Transverse colon (tissue), 4 donors: ENCODE measurements around the gene ANKRD44. TPM values are rescaled to one million over a fixed set of nuclear protein-coding genes. Genes with fewer than 3 reads are reported as not detected.
A peak's percentile ranks its signal among the peaks of the same experiment; 100 is the strongest.

Source experiments
- DNase-seq: peaks from one replicate; pipeline ENCODE4 v3.0.0-alpha.2; 2019
- H3K27ac ChIP-seq, 4 donors: fragments of 200-600 bp; sonication (generic); 2 replicates each; pipeline ENCODE4 v1.5.1; 2016 to 2018; ENCODE audit warnings: inconsistent platforms in 4 of 4
- H3K27me3 ChIP-seq: fragments of 200-600 bp; sonication (generic); 2 replicates; pipeline ENCODE4 v1.5.1; 2017; ENCODE audit warnings: inconsistent platforms
- H3K36me3 ChIP-seq, 4 donors: fragments of 200-600 bp; sonication (generic); 2 replicates each; pipeline ENCODE4 v1.5.1; 2017 to 2019; ENCODE audit warnings: inconsistent platforms in 4 of 4
- H3K4me1 ChIP-seq, 4 donors: fragments of 200-600 bp; sonication (generic); 2 replicates each; pipeline ENCODE4 v1.5.1; 2017 to 2020; ENCODE audit warnings: inconsistent platforms in 4 of 4
- H3K4me3 ChIP-seq, 4 donors: fragments of 200-600 bp; sonication (generic); 1 replicate in 1 of 4; 2 replicates in 3 of 4; pipeline versions ENCODE4 v1.5.1 to v1.6.1; 2017 to 2019; ENCODE audit warnings: inconsistent platforms in 4 of 4
- H3K9me3 ChIP-seq, 2 donors: fragments of 200-600 bp; sonication (generic); 2 replicates each; pipeline ENCODE4 v1.5.1; 2017 to 2019; ENCODE audit warnings: inconsistent platforms in 2 of 2
- CTCF ChIP-seq, 5 experiments: fragments of 200-600 bp in 3 of 5; fragments of 450-650 bp in 2 of 5; sonication (generic) in 3 of 5; IDR thresholded peaks; 1 replicate in 2 of 5; 2 replicates in 3 of 5; pipeline ENCODE4 v1.5.1; 2016 to 2017; ENCODE audit warnings: antibody characterized with exemption in 5 of 5, inconsistent platforms in 3 of 5, mild to moderate bottlenecking in 2 of 5, moderate library complexity in 1 of 5
- EP300 ChIP-seq: sonication (generic); formaldehyde crosslinking; IDR thresholded peaks from one replicate; pipeline ENCODE4 v1.6.1; 2017; ENCODE audit warnings: antibody characterized with exemption, low read depth
- POLR2A ChIP-seq: fragments of 450-650 bp; IDR thresholded peaks from one replicate; pipeline ENCODE4 v1.6.1; 2016; ENCODE audit warnings: antibody characterized with exemption, mild to moderate bottlenecking, moderate library complexity
- POLR2AphosphoS5 ChIP-seq, 3 donors: sonication (generic); formaldehyde crosslinking; IDR thresholded peaks; one replicate each; pipeline ENCODE4 v1.6.1; 2016; ENCODE audit warnings: antibody characterized with exemption in 3 of 3
- WGBS, 2 donors: methylation state at CpG; one replicate each; pipeline ENCODE4 v1.1.5; 2018; ENCODE audit warnings: low coverage in 1 of 2; 5-methylcytosine and 5-hydroxymethylcytosine counted together
- in situ Hi-C, 4 donors: fragments of 200-750 bp; cut with MboI; loops; one replicate each; pipeline versions ENCODE4 v1.15.0 to v1.15.1; 2017; ENCODE audit warnings: low sequenced_read_pairs in 3 of 4, low pct_ligation_motif_present in 1 of 4, low pct_unique_long_range_greater_than_20kb in 1 of 4
- intact Hi-C: fragments of 100-400 bp; cut with DNase I; formaldehyde crosslinking; loops from one replicate; pipeline ENCODE4 v1.15.1; 2023; ENCODE audit warnings: low total_unique reads
- total RNA-seq, 4 donors: library from RNA; depleted of rRNA; stranded (reverse); fragments of >200 nt; gene quantifications; one replicate each; pipeline ENCODE4 v1.1.0, GENCODE V29; 2016

Gene ANKRD44
- total RNA-seq, 4 donors from 2014 or later: 13.9 to 46.8 (median 27.5) TPM

DNA sequence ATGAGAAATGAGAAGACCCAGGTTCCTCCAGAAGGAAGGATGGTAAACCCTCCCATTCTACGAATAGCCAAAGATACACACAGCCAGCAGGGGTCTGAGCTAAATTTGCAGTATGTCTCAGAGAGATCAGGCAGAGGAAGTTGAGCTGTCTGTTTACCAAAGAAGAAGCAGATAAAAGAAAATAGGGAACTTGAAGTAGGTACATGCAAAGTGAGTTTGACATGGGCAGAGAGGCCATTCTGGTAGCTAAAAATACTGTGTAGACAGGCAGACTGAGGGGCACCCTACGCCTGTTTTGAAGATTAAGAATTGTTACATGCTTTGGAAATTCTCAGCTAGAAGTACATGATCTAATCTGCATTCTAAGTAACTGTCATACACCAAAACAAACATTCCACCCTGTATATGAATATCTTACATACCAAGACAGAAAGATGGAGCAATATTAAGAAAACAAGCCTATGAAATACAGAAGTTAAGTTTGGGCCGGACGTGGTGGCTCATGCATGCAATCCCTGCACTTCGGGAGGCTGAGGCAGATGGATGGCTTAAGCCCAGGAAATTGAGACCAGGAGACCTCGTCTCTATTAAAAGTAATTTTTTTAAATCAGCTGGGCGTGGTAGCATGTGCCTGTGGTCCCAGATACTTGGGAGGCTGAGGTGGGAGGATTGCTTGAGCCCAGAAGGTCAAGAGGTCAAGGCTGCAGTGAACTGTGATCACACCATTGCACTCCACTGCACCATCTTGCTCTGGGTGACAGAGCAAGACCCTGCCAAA, 157.9 kb downstream of the ANKRD44 start:
- H3K4me1 ChIP-seq: peaks cover 0 to 41% (median 11%) of the 10 kb centered on the region in 4 donors
- no peak overlapping the region for H3K4me3 ChIP-seq
- intact Hi-C loops: no loop called here
- 43 to 67% methylated on average over 5 to 7 of the region's 7 CpGs for WGBS, 2 donors
- in situ Hi-C loops: no loop called here
- DNase-seq: no peak
- peak overlapping the region in 3 of 4 donors; percentile 28 to 66 (median 38) for H3K27ac ChIP-seq
- TF ChIP-seq POLR2A: no peak
- TF ChIP-seq POLR2AphosphoS5 (IDR thresholded peaks at IDR 0.05): no peak
- no peak for TF ChIP-seq CTCF (IDR thresholded peaks at IDR 0.05)
- no peak for TF ChIP-seq EP300
- no peaks in the 10 kb centered on the region for H3K36me3 ChIP-seq
- no peaks in the 10 kb centered on the region for H3K27me3 ChIP-seq
- H3K9me3 ChIP-seq: no peaks in the 10 kb centered on the region

DNA sequence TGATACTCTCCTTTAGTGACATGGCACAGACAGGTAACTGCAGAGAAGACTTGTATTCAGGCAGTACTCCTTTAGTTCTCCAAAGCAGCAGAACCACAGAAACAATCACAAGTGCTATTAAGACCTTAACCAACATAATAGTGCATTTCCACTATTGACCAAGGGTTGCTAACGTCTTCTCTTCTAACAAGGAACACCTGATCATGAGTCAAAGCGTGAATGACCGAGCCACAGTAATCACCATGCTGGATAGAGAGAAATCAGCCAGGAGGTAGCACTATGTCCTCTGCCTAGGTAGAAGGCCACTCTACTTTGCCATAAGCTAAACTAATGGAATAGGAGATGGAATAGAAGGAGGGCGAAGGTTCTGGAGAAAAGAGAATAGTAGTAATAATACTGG, 161.0 kb downstream of the ANKRD44 start:
- in situ Hi-C loops: no loop called here
- no peak for DNase-seq
- 90 to 100% methylated on average over 1 to 4 of the region's 4 CpGs for WGBS, 2 donors
- peaks cover 6 to 64% (median 26%) of the 10 kb centered on the region in 4 donors for H3K4me1 ChIP-seq
- no peaks in the 10 kb centered on the region for H3K36me3 ChIP-seq
- no peak for TF ChIP-seq EP300
- no peak for TF ChIP-seq POLR2A
- no peak for TF ChIP-seq CTCF (IDR thresholded peaks at IDR 0.05)
- TF ChIP-seq POLR2AphosphoS5 (IDR thresholded peaks at IDR 0.05): no peak
- intact Hi-C loops: no loop called here
- H3K4me3 ChIP-seq: no peak overlapping the region
- H3K9me3 ChIP-seq: no peaks in the 10 kb centered on the region
- no peak overlapping the region for H3K27ac ChIP-seq
- no peaks in the 10 kb centered on the region for H3K27me3 ChIP-seq

DNA sequence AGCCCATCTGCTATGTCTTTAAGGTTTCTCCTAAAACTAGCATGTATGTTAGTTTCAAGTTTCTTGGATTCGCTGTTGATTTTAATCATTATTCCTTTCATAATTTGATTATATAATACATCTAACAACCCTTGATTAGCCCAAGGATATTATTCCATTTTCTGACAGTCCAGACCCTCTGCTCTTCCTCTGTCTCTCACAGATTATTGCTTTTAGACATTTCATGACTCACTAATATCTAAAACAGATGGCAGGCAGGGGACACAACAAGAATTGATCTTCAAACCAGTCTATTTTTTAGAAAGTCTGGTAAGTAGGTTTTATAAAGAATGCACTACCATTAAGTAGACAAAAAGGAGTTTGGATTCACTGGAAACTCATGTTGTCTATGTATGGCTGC, 162.2 kb downstream of the ANKRD44 start:
- 92 to 100% methylated on average over 1 of the region's 1 CpG for WGBS, 2 donors
- TF ChIP-seq EP300 (no peak), POLR2A (no peak), POLR2AphosphoS5 (IDR thresholded peaks at IDR 0.05) (no peak), CTCF (IDR thresholded peaks at IDR 0.05) (no peak)
- Histone ChIP-seq H3K4me3 (no peak overlapping the region), H3K27me3 (no peaks in the 10 kb centered on the region), H3K27ac (peak overlapping the region; percentile 23 to 56 (median 42)), H3K36me3 (no peaks in the 10 kb centered on the region), H3K9me3 (no peaks in the 10 kb centered on the region), H3K4me1 (peaks cover 6 to 60% (median 26%) of the 10 kb centered on the region in 4 donors)
- no peak for DNase-seq
- intact Hi-C loops (no loop called here), in situ Hi-C loops (no loop called here)

DNA sequence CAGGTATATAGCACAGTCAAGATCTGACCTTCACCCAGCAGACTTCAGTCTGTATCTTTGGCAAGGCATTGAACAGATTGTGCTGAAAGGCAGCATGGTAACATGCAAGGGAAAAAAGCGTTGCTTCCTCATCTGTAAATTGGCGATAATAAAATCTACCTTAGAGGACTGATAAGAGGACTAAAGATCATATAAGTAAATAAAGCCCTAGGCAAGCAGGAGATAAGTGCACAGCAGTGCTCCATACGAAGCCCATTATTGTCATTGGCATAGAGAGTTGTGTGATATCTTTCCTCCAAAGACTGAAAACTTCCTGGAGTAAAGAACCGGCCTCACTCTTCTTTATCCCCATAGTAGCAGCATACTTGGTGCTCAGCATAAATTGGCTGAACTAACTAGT, 162.6 kb downstream of the ANKRD44 start:
- H3K9me3 ChIP-seq: no peaks in the 10 kb centered on the region
- no peaks in the 10 kb centered on the region for H3K36me3 ChIP-seq
- intact Hi-C loops (no loop called here), in situ Hi-C loops (no loop called here)
- no peak overlapping the region for H3K4me3 ChIP-seq
- 53 to 70% methylated on average over 4 of the region's 4 CpGs for WGBS, 2 donors
- DNase-seq: no peak
- H3K27me3 ChIP-seq: no peaks in the 10 kb centered on the region
- peaks cover 6 to 57% (median 26%) of the 10 kb centered on the region in 4 donors for H3K4me1 ChIP-seq
- TF ChIP-seq POLR2AphosphoS5 (IDR thresholded peaks at IDR 0.05) (peak in 2 of 3 donors; percentile 6 to 42), POLR2A (no peak), CTCF (IDR thresholded peaks at IDR 0.05) (no peak)
- H3K27ac ChIP-seq: peak overlapping the region; percentile 23 to 63 (median 52)
